A549 treated with CORT108297 at 1 μM for 4 hours (cell line): ENCODE results near the gene OR2AT4. TPM values are rescaled to one million over a fixed set of nuclear protein-coding genes. Genes with fewer than 3 reads are reported as not detected.

Source experiments
- total RNA-seq: library from RNA; stranded (reverse); fragments of 200-300 nt; extraction: Qiagen RNA extraction; gene quantifications from 5 replicates; pipeline ENCODE4 v1.2.3, GENCODE V29; 2022

Gene OR2AT4
- total RNA-seq = not detected in 5 replicates

DNA sequence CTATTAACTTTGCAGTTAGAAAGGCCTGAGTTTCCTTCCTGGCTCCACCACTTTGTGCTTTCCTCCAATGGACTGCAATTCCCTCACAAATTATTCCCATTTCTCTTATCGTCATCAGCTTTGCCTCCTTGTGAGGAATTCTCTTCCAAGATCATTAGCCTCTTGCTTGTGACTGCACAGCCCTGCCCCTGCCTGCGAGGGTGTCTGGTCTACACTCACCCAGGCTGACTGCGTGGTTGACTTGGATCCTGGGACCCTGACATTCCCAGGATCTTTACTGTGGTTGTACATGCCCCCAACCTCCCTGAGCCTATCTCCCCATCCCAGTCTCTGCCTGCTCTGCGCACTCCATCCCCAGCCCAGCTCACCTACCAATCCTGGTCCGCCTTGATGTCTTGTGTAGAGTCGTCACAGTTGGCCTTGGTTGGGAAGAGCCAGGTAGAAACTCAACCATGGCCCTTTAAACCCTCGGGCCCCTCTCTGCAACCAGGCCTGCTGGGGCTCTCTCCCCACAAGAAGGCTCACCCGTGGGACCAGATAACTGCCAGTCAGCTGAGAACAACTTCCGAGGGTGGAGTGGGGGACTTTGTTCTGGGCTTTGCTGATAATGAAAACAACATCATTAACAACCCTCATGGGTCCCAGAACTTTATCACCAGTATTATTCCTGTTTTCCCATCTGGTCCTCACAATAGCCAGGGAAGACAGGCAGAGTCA lies at the start of gene OR2AT4:
Gene OR2AT4, minus strand, starts transcription at position 421 of the 717 bp plus-strand sequence.

Other genes starting within 250 kb of the OR2AT4 start
- 4.4 to 5.8 TPM (median 5.3 TPM) in 5 replicates for gene XRRA1, start 147.8 kb downstream of the OR2AT4 start, total RNA-seq
- 235 to 416 TPM (median 246 TPM) in 5 replicates for gene SPCS2, start 147.6 kb downstream of the OR2AT4 start, total RNA-seq
- 3.6 to 4.4 TPM (median 4.0 TPM) in 5 replicates for gene NEU3, start 107.9 kb downstream of the OR2AT4 start, total RNA-seq
- gene SLCO2B1, start 54.2 kb upstream of the OR2AT4 start, total RNA-seq = 2.9 to 5.1 TPM (median 4.2 TPM) in 5 replicates
- gene TPBGL, start 143.9 kb upstream of the OR2AT4 start, total RNA-seq = 0.08 to 0.30 TPM (median 0.23 TPM) in 5 replicates